ENCODE data around the gene CELF2.
"Not testable (repeated sequence)": the region's sequence is repeated elsewhere in the genome, so short reads cannot be mapped to it uniquely, and the experiment has no call there.

Gene CELF2

GRCh38 chr10:11335167-11335652 is 317.5 kb downstream of the CELF2 start:
- DNase-seq, result no peak

DNA sequence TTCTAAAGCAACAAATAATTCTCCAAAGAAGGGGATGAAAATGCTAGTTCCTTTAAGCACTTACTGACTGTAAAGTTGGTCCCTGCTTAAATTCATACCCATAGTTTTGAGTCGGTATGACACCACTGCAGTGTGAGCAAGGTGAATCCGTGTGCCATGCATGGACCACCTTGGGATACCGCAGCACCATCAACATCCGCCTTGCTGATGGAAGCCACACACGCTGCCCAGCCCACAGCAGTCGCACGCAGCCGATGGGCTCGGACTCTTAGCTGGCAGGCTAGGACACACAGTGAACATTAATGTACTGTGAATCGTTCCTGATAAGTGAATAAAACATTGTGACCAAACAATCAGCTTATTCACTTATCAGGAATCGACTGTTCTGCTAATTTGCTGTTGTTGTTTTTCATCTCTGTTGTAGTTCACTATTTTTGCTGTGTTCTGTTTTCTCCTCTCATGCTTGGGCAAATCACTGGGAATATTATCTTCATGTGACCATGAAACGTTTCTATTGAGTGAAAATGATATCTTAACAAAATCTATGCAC is 318.3 kb downstream of the CELF2 start:
- DNase-seq, result no peak

DNA sequence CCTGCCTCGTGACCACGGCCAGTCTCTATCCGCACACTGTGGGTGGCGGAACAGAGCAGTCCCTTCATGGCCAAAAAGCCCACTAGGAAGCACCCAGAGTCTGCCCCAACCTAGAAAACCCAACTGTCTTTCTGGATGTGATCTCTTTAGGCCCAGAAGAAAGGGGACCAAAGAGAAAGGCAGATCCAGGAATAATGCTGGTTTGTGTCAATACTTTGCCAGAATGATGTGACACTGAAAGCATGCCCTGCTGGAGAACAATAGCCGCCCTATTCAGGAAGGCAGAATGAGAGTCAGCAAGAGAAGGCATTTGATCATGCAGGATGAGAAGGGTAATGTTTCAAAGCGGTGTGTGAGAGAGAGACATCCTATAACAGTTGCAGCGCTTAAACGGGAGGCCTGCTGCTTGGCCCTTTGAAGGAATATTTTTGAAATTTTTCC is 319.1 kb downstream of the CELF2 start:
- DNase-seq, result peak; percentile 70

DNA sequence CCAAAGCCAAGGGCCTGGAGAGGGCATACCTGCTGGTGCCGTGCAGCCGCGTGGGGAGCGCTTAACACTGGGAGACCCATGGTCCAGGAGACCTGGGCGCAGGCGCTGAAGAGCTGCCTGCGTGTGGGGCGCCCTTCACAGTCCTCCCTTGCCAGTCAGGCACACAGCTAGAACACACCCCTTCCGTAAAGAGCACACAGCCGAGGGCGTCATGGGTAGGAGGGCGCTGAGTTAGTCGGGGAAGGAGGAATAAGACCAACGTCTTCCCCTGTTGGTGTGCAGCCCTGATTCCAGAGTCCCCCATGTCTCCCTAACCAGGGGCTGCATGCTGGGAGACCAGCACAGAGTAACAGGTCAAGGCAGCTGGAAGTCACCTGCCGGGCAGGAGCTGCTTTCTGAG is 319.8 kb downstream of the CELF2 start:
- DNase-seq, result no peak

DNA sequence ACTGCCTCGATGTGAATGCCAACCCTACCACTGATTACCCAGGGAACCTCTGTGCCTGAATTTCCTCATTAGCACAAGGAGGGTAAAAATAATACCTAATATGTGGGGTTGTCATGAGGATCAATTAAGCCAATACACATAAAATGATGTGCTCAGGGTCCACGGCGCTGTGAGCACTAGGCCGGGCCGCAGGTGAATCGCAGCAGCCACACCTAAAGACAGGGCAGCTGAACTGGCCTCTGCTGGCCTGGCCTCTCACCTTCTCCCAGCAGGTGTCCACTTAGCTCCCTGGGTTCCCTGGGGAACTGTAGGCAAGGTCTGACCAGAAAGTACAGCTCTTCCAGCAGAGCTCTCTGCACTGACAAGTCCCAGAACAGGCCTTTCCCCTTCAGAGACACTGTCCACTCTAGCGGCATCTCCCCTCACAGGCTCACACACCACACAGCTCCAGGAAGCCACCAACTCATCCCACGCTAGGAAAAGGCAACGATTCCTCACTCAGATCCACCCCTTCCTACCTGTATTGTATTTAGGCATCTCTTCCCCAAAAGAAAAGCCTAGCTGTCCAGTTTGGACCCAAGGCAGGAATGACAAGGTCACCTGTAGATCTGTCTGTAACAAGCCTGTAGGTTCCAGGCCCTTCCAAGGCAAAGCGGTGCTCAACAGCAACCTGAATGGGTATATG is 320.6 kb downstream of the CELF2 start:
- peak; percentile 22 for DNase-seq

GRCh38 chr10:11339013-11339412 is 321.3 kb downstream of the CELF2 start:
- no peak for DNase-seq

GRCh38 chr10:11339660-11340059 is 322.0 kb downstream of the CELF2 start:
- DNase-seq, result no peak

GRCh38 chr10:11341283-11341960 is 323.8 kb downstream of the CELF2 start:
- DNase-seq, result no peak

DNA sequence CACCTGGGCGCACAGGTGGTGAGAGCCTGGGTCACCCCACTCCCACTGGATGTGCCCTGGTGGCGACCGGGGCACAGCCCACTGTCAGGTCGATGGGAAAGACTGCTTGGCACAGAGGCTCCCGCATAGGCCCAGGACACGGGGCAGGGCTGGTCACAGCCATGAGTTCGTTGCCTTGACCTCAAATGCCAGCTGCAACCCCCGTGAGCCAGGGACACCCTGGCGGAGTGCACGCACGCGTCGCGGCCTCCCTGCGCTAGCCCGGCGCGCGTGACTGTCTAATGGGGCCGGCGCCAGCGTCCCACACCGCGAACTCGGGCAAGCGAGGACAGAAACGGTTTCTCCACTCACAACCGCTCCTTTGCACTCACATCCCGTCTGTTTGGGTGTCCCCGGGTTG is 326.4 kb downstream of the CELF2 start:
- no peak for DNase-seq

DNA sequence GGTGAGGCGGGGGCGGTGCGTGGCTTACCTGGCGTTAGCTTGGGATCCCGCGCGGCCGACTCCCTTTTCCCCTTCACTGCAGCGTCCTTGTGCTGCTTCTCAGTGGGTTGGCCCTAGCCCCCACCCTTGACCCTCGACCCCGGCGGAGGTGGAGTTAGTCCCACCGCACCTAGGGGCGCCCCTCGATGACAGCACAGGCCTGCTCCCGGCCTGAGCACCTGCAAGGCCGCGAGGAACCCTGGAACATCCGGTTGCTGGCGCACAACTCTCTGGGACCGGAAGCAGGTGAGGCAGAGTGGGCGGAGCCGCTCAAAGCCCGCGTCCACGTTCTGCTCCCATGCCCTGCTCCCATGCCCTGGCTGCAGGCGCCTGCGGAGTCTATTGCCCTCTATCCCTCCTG is 326.9 kb downstream of the CELF2 start:
- DNase-seq, result no peak

- DNase-seq, result no peak
These were observed 327.8 kb downstream of the CELF2 start for GRCh38 chr10:11345224-11346054.

DNA sequence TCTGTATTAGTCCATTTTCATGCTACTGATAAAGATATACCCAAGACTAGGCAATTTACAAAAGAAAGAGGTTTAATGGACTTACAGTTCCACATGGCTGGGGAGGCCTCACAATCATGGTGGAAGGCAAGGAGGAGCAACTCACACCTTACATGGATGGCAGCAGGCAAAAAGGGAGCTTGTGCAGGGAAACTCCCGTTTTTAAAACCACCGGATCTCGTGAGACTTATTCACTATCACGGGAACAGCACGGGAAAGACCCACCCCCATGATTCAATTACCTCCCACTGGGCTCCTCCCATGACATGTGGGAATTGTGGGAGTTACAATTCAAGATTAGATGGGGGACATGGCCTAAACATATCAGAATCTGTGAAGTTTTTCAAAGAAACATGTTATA is 329.9 kb downstream of the CELF2 start:
- not testable (repeated sequence) for DNase-seq

- no peak for DNase-seq
These were observed 334.1 kb downstream of the CELF2 start for GRCh38 chr10:11351801-11352200.

GRCh38 chr10:11353006-11353896 is 335.6 kb downstream of the CELF2 start:
- DNase-seq, result no peak

DNA sequence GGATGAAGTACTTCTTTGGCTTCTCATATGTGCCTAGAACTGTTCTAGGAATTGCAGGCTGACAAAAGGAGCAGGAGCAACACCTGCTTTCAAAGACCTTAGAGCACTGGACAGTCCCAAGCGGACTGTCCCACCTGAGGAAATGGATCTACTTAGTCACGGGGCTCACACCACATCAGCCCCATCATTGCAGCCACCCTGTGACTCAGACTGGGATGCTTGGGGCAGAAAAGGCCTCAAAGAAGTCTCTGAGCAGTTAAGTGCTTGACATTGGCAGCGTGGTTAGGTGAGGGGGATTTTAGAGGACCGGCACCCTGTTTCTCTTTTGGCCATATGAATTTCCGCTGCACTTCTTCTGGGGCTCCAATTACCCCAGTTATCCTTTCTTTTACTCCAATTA is 337.2 kb downstream of the CELF2 start:
- no peak for DNase-seq

DNA sequence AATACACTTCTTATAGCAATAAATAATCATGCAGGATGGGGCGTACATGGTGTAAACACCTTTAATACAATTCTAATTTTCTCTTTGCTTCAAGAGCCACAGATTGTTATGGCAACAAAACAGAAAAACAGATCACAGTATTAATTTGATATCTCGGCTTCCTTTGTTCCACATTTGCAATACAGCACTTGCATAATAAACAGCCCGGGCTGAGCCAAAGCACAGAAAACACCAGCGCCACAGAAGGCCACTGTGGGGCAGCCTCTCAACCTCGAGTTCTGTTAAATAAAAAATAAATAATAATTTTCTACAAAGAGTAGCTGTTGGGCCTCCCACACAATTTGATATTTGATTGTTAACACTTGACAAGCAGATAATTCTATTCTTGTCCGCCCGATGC is 337.9 kb downstream of the CELF2 start:
- DNase-seq, result no peak

DNA sequence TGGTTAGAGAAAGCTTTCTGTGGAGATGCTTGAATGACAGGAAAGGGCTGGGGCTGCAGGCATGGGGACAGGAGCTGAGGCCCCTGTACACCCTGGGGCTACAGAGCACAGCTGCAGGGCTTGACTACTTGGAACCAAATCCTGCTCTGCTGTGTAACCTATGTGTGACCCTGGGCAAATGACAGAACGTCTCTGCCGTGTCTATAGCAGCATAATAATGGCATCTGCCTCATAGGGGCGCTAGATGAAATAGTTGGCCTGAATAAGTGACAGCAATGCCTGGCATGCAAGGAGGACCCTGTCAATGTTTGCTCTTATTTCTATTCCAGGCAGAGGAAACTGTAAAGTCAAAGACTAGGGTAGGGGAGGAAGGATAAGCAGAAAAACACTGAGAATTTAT is 339.8 kb downstream of the CELF2 start:
- DNase-seq, result peak; percentile 37

DNA sequence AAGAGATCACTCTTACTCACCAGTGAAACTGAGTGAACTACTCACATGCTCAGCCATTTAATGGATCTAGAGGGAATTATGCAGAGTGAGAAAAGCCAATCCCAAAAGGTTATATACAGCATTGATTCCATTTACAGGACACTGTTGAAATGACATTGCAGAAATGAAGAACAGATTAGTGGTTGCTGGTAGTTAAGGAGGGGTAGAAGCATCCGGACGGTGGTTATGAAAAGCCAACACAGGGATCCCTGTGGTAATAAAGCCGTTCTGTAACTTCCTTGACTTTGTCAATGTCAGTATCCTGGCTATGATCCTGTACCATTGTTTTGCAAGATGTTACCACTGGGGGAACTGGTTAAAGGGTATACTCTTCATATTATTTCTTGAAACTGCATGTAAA is 340.3 kb downstream of the CELF2 start:
- no peak for DNase-seq

GRCh38 chr10:11358923-11359575 is 341.4 kb downstream of the CELF2 start:
- no peak for DNase-seq

- no peak for DNase-seq
These were observed 342.2 kb downstream of the CELF2 start for GRCh38 chr10:11359869-11360268.

DNA sequence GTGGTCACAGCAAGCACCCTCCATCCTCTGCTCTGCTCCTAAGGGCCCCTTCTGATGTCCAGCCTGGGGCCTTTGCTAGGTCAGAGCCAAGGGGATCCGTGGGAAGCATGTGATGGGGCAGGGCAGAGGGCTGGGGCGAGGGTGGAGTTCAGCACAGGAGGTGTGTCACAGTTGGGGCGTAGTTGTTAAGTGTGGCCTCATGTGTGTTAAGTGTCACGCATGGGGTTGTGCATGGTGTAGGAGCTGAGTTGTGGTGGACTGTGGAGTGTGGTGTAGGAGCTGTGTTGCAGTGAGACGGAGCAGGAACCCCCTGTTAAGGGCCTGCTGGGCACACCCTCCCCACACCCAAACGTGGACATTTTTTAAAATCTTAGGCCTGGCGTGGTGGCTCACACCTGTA is 345.8 kb downstream of the CELF2 start:
- no peak for DNase-seq

DNA sequence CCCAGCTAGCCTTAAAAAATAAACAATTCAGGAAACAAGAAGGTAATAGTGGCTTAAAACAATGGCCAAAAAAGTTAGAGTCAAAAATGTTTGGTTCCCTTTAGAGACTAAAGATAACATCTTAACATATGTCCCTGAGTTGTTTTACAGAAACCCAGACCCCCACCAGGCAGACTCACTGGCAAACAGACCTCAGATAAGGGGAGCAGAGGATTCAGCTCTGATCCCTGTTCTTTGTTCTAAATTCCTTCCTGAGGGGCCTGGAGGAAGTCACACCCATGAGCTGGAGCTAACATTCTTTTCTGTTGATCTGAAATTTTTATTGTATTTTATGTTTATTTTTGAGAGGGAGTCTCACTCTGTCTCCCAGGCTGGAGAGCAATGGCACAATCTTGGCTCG is 346.6 kb downstream of the CELF2 start:
- DNase-seq, result no peak

Measured in eye (tissue), 1 donor.